Upper lobe of left lung (tissue), 6 donors: Measurements from ENCODE around the gene GGT6. TPM values are rescaled to one million over a fixed set of nuclear protein-coding genes. Genes with fewer than 3 reads are reported as not detected.

Experiments used
- ATAC-seq, 2 donors: fragments of 200-7000 bp; cut with Tn5 transposase; one replicate each; pipeline ENCODE4 v1.9.1; 2022; ENCODE audit warnings: mild to moderate bottlenecking in 2 of 2, moderate library complexity in 2 of 2; ENCODE audit not compliant: low FRiP score in 2 of 2
- DNase-seq, 2 donors: peaks; one replicate each; pipeline ENCODE4 v3.0.0-alpha.2; 2019 to 2020
- H3K27ac ChIP-seq, 4 donors: fragments of 200-600 bp; sonication (generic); one replicate each; pipeline ENCODE4 v1.5.1; 2016 to 2019
- H3K27me3 ChIP-seq, 4 donors: fragments of 200-600 bp; sonication (generic); one replicate each; pipeline ENCODE4 v1.5.1; 2017 to 2019
- H3K36me3 ChIP-seq, 4 donors: fragments of 200-600 bp; sonication (generic); one replicate each; pipeline ENCODE4 v1.5.1; 2016 to 2019
- H3K4me1 ChIP-seq, 4 donors: fragments of 200-600 bp; sonication (generic); one replicate each; pipeline ENCODE4 v1.5.1; 2018 to 2019
- H3K4me3 ChIP-seq, 4 donors: fragments of 200-600 bp; sonication (generic); one replicate each; pipeline ENCODE4 v1.5.1; 2017 to 2019; ENCODE audit warnings: mild to moderate bottlenecking in 2 of 4, moderate library complexity in 1 of 4
- H3K9me3 ChIP-seq, 4 donors: fragments of 200-600 bp; sonication (generic); one replicate each; pipeline ENCODE4 v1.5.1; 2018 to 2019
- EP300 ChIP-seq, 4 donors: sonication (generic); formaldehyde crosslinking; IDR thresholded peaks; one replicate each; pipeline ENCODE4 v1.5.1; 2017; ENCODE audit warnings: antibody characterized with exemption in 4 of 4, control low read depth in 2 of 4
- POLR2A ChIP-seq, 4 donors: fragments of 450-650 bp; IDR thresholded peaks; one replicate each; pipeline ENCODE4 v1.5.1; 2016 to 2017; ENCODE audit warnings: antibody characterized with exemption in 4 of 4, mild to moderate bottlenecking in 2 of 4
- POLR2AphosphoS5 ChIP-seq, 2 donors: sonication (generic); formaldehyde crosslinking; IDR thresholded peaks; one replicate each; pipeline ENCODE4 v1.5.1; 2017; ENCODE audit warnings: antibody characterized with exemption in 2 of 2
- WGBS, 2 donors: methylation state at CpG; one replicate each; pipeline ENCODE4 v1.1.5; 2017 to 2018; 5-methylcytosine and 5-hydroxymethylcytosine counted together
- total RNA-seq, 6 donors: library from RNA; depleted of rRNA in 4 of 6; stranded (reverse); fragments of >200 nt in 4 of 6; gene quantifications; one replicate each; pipeline versions ENCODE4 v1.1.0 to v1.2.1, GENCODE V29; 2016 to 2021
- TF ChIP-seq, protein P1 (sequence below), 6 experiments: fragments of 450-650 bp in 4 of 6; fragments of 200-600 bp in 2 of 6; sonication (generic) in 2 of 6; IDR thresholded peaks; one replicate each; pipeline ENCODE4 v1.5.1; 2016 to 2019; ENCODE audit warnings: antibody characterized with exemption in 6 of 6
- donor health status: DM: no; HTN: no; CAD: no; lungs with moderate emphysema.
- donor health status: DM: no; HTN: yes; CAD: no; lungs with severe emphysema.

The GGT6 gene
- total RNA-seq, 6 donors from 2014 or later = 3.8 to 18.7 (median 9.7) TPM

DNA sequence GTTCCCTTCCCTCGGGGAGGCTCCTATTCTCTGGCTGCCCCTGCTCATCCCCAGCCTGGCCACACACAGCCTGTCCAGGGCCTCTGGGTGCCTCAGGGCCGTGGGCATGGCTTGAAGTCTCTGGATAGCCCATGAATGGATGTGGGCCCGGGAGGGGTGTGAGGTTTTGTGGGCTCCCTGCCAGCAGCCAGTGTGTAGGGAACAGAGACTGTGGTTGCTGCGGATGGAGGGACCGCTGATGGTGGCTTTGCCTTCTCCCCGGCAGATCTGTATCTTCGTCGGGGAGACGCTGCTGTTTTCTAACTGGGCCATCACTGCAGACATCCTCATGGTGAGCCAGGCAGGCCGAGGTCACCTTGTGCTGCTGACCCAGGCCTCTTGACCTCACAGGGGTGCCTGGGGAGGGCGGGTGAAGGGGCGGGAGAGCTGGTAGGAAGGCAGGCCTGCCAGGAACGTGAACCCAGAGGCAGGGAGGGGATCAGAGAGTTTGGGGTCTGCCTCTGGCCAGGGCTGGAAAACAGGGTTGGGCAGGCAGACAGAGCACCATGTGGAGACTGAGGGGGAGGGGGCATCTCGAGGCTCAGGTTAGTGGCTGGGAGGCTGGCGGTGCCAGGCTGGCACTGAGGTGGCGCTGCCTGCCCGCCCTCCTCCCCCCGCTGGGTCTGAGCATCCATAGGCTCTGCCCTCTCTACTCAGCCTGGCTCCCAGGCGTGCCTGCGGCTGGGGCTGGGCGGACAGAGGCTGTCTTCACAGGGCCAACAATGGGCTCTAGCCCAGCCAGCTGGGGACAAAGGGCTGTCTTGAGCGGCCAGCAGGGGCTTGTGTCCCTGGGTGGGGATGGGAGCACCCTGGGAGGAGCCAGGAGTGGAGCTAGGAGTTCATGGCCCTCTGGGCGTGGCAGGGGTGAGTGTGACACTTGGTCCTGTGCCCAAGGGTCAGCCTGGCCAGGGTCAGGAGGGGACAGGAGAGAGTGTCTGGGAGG lies 26.6 kb downstream of the GGT6 start:
- no peaks in the 10 kb centered on the region for H3K27me3 ChIP-seq
- H3K9me3 ChIP-seq = no peaks in the 10 kb centered on the region
- no peak for ATAC-seq
- WGBS, 2 donors = 50 to 59% methylated on average over 9 to 19 of the region's 23 CpGs
- peaks cover 66 to 96% (median 94%) of the 10 kb centered on the region in 4 donors for H3K4me1 ChIP-seq
- peak overlapping the region in 1 of 4 donors; percentile 6 for H3K4me3 ChIP-seq
- TF ChIP-seq EP300 (IDR thresholded peaks at IDR 0.05) = no peak
- TF ChIP-seq, protein P1, sequence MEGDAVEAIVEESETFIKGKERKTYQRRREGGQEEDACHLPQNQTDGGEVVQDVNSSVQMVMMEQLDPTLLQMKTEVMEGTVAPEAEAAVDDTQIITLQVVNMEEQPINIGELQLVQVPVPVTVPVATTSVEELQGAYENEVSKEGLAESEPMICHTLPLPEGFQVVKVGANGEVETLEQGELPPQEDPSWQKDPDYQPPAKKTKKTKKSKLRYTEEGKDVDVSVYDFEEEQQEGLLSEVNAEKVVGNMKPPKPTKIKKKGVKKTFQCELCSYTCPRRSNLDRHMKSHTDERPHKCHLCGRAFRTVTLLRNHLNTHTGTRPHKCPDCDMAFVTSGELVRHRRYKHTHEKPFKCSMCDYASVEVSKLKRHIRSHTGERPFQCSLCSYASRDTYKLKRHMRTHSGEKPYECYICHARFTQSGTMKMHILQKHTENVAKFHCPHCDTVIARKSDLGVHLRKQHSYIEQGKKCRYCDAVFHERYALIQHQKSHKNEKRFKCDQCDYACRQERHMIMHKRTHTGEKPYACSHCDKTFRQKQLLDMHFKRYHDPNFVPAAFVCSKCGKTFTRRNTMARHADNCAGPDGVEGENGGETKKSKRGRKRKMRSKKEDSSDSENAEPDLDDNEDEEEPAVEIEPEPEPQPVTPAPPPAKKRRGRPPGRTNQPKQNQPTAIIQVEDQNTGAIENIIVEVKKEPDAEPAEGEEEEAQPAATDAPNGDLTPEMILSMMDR (IDR thresholded peaks at IDR 0.05) = peak in 3 of 6 experiments; percentile 10 to 50 (median 20)
- peak in 1 of 2 donors; percentile 55 for TF ChIP-seq POLR2AphosphoS5 (IDR thresholded peaks at IDR 0.05)
- H3K36me3 ChIP-seq = peaks cover 0 to 32% (median 8%) of the 10 kb centered on the region in 4 donors
- H3K27ac ChIP-seq = peak overlapping the region; percentile 84 to 91 (median 88)
- peak in 1 of 2 donors; percentile 72 for DNase-seq

DNA sequence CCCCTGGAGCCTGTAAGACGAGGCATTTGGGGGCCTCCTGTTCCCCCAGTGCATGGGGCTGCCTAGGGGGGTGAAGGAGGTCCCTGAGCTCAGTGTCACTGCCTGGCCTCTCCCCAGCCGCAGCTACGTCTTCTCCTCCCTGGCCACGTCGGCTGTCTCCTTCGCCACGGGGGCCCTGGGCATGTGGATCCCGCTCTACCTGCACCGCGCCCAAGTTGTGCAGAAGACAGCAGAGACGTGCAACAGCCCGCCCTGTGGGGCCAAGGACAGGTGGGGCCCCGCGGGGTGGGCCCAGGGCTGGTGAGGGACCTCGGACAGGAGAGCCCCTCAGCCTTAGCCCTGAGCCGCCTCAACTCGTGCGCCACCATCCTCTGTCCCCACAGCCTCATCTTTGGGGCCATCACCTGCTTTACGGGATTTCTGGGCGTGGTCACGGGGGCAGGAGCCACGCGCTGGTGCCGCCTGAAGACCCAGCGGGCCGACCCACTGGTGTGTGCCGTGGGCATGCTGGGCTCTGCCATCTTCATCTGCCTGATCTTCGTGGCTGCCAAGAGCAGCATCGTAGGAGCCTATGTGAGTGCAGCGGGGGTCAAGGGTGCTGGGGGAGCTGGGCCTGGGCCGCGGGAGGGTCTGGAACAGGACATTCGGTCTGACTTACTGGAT lies 27.4 kb downstream of the GGT6 start:
- TF ChIP-seq POLR2A (IDR thresholded peaks at IDR 0.05) (no peak), EP300 (IDR thresholded peaks at IDR 0.05) (no peak), POLR2AphosphoS5 (IDR thresholded peaks at IDR 0.05) (no peak)
- TF ChIP-seq, protein P1 (IDR thresholded peaks at IDR 0.05) = no peak
- Histone ChIP-seq H3K9me3 (no peaks in the 10 kb centered on the region), H3K27ac (peak overlapping the region; percentile 84 to 91 (median 88)), H3K27me3 (no peaks in the 10 kb centered on the region), H3K36me3 (peaks cover 0 to 28% (median 5%) of the 10 kb centered on the region in 4 donors), H3K4me3 (no peak overlapping the region), H3K4me1 (peaks cover 67 to 96% (median 91%) of the 10 kb centered on the region in 4 donors)
- 93% methylated on average over 20 to 23 of the region's 33 CpGs for WGBS, 2 donors
- ATAC-seq (no peak), DNase-seq (peak in 1 of 2 donors; percentile 64)

DNA sequence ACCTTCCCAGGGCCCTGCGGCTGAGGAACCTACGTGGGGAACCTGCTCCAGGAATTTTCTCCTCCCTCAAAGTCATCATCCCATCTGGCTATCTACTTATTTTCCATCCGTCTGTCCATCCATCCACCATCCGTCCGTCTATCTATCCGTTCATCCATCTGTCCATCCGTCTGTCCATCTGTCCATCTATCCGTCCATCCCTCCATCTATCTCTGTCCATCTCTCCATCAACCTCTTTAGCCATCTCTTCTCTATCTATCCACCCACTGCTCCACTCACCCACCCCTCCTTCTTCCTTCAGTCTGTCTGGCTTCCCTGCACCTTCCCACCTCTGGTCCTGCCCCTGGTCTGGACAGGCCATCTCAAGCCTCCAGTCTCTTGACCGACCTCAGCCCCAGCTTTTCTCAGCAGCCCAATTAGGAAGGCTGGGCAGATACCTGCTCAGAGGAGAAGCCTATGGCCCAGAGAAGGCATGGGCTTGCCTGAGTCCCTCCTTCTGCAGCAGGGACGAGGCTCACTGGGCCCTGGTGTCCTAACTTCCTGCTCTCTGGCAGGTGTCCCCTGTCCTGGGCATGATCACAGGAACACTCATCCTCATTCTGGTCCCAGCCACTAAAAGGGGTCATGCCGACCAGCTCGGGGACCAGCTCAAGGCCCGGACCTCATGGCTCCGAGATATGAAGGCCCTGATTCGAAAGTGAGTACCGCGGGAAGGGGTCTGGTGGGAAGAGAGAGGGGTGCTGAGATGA lies 28.2 kb downstream of the GGT6 start:
- H3K4me3 ChIP-seq = no peak overlapping the region
- H3K36me3 ChIP-seq = peaks cover 0 to 20% (median 3%) of the 10 kb centered on the region in 4 donors
- WGBS, 2 donors = 78 to 82% methylated on average over 16 to 17 of the region's 17 CpGs
- H3K27ac ChIP-seq = peak overlapping the region; percentile 84 to 91 (median 88)
- ATAC-seq = no peak
- peaks cover 61 to 90% (median 84%) of the 10 kb centered on the region in 4 donors for H3K4me1 ChIP-seq
- H3K27me3 ChIP-seq = no peaks in the 10 kb centered on the region
- H3K9me3 ChIP-seq = no peaks in the 10 kb centered on the region
- no peak for DNase-seq
- TF ChIP-seq POLR2A (IDR thresholded peaks at IDR 0.05) = no peak
- TF ChIP-seq, protein P1 (IDR thresholded peaks at IDR 0.05) = no peak
- no peak for TF ChIP-seq POLR2AphosphoS5 (IDR thresholded peaks at IDR 0.05)
- TF ChIP-seq EP300 (IDR thresholded peaks at IDR 0.05) = no peak

- DNase-seq (peak in 1 of 2 donors; percentile 74), ATAC-seq (peak in 1 of 2 donors; percentile 34)
- WGBS, 2 donors = 57 to 59% methylated on average over 8 to 20 of the region's 30 CpGs
- Histone ChIP-seq H3K9me3 (no peaks in the 10 kb centered on the region), H3K4me1 (peaks cover 50 to 86% (median 73%) of the 10 kb centered on the region in 4 donors), H3K27ac (peak overlapping the region; percentile 84 to 91 (median 88)), H3K27me3 (no peaks in the 10 kb centered on the region), H3K4me3 (no peak overlapping the region), H3K36me3 (peaks cover 0 to 20% (median 3%) of the 10 kb centered on the region in 4 donors)
- TF ChIP-seq, protein P1 (IDR thresholded peaks at IDR 0.05) = no peak
- peak; percentile 60 to 70 for TF ChIP-seq POLR2AphosphoS5 (IDR thresholded peaks at IDR 0.05)
- TF ChIP-seq POLR2A (IDR thresholded peaks at IDR 0.05) = no peak
- TF ChIP-seq EP300 (IDR thresholded peaks at IDR 0.05) = peak in 3 of 4 donors; percentile 22 to 83 (median 79)
Measured at GRCh38 chr17:4530799-4531730, 29.3 kb downstream of the GGT6 start.
